GM21786 (cell line): Measurements from ENCODE around the gene UFSP1.
A peak's percentile ranks its signal among the peaks of the same experiment; 100 is the strongest.

ENCODE experiments used
- ATAC-seq: cut with Tn5 transposase; IDR thresholded peaks from one replicate; pipeline ENCODE4 v1.9.1; 2021; ENCODE audit not compliant: unreplicated experiment

UFSP1 gene

GRCh38 chr7:100882785-100883526, 6.6 kb downstream of the UFSP1 start:
- no peak for ATAC-seq

GRCh38 chr7:100882201-100882600, 7.3 kb downstream of the UFSP1 start:
- ATAC-seq = no peak

DNA sequence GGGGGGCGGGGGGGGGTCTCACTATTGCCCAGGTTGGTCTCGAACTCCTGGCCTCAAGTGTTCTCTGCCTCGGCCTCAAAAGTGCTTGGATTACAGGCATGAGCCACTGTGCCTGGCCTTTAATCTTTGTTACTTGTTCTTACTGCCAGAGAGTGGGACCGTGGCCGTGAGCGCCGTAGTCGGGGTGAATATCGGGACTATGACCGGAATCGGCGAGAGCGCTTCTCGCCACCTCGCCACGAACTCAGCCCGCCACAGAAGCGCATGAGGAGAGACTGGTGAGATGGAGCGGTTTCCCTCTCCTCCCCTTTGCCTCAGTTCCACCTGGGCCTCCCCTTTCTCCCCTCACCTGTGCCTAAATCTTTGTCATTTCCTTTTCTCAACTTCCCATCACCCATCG, 8.4 kb downstream of the UFSP1 start:
- ATAC-seq = no peak

- no peak for ATAC-seq
Measured at GRCh38 chr7:100880645-100881044, 8.9 kb downstream of the UFSP1 start.

DNA sequence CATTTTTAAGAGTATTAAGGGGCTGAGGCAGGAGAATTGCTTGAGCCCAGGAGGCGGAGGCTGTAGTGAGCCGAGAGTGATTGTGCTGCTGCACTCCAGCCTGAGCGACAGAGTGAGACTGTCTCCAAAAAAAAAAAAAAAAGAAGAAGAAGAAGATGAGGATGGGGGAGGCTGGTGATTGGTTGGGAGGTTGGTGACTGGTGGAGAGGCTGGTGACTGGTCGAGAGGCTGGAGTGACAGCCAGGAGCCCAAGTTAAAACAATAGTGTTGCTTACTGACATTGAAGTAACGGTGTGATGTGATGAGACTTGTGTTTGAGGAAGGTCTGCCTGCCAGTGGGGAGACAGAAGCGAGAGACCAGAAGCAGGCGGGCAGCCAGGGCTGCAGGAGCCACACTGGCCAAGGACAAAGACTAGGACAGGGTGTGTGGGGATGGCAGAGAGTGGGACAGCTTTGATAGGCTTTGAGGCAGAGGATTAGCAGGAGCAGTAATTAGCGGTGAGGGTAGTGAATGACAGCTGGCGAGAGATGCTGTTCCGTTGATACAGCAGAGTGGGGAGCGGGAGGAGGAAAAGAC, 9.7 kb downstream of the UFSP1 start:
- no peak for ATAC-seq

- no peak for ATAC-seq
Measured at GRCh38 chr7:100878685-100879084, 10.8 kb downstream of the UFSP1 start.

DNA sequence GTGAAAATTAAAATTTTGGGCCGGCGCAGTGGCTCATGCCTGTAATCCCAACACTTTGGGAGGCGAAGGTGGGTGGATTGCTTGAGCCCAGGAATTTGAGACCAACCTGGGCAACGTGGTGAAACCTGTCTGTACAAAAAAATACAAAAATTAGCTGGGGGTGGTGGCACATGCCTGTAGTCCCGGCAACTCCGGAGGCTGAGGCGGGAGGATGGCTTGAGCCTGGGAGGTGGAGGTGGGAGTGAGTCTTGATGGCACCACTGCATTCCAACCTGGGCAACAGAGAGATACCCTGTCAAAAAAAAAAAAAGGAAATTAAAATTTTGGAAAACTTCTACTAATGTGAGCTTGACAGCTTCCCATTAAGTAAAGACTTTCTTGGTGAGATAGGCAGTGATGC, 11.5 kb downstream of the UFSP1 start:
- no peak for ATAC-seq

DNA sequence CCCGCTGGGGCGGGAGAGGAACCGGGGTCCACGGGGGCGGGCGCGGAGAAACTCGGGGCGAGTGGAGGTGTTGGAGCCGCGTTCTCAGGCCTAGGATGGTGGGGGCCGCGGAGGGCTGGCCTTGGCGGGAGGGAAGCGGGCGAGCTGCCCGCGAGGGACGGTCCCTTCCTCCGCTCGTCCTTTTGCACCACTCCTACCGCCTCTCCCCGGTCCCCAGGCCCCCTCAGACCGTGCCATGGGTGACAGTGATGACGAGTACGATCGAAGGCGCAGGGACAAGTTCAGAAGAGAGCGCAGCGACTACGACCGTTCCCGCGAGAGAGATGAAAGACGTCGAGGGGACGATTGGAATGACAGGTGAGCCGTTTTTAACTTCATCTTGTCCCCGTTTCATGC, 14.2 kb downstream of the UFSP1 start:
- ATAC-seq = peak; percentile 27

- peak; percentile 91 for ATAC-seq
Measured at GRCh38 chr7:100874577-100875355, 14.7 kb downstream of the UFSP1 start, which contains the start of gene SRRT. Gene SRRT, plus strand, starts transcription at chr7:100875103. Its CDS starts 488 bp downstream, at chr7:100875591.

DNA sequence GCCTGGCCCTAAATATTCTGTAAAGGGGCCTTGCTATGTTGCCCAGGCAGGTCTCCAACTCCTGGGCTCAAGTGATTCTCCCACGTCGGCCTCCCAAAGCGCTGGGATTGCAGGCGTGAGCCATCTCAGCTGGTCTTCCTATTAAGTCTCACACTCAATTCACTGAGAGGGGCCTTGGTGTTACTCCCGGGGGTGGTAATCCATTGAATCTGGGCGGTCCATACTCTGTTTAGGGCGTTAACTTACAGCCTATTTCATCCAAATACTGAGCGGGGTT, 15.3 kb downstream of the UFSP1 start:
- ATAC-seq = no peak

DNA sequence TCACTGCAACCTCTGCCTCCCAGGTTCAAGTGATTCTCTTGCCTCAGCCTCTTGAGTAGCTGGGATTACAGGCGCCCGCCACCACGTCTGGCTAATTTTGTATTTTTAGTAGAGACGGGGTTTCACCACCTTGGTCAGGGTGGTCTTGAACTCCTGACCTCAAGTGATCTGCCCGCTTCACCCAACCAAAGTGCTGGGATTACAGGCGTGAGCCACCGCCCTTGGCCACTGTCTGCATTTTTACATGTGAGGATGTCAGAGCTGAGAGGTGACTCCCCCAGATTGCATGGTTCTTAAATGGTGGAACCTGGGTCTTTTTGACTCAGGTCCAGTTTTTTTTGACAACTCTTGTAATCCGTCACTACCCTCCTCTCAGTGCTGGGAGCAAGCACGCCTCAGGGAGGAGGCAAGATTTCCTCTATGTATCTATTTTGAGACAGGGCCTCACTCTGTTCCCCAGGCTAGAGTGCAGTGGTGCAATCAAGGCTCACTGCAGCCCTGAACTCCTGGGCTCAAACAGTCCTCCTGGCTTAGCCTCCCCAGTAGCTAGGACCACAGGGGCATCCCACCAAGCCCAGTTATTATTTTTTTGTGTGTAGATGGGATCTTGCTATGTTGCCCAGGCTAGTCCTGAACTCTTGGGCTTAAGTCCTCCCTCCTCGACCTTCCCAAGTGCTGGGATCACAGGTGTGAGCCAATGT, 15.8 kb downstream of the UFSP1 start:
- ATAC-seq = no peak

DNA sequence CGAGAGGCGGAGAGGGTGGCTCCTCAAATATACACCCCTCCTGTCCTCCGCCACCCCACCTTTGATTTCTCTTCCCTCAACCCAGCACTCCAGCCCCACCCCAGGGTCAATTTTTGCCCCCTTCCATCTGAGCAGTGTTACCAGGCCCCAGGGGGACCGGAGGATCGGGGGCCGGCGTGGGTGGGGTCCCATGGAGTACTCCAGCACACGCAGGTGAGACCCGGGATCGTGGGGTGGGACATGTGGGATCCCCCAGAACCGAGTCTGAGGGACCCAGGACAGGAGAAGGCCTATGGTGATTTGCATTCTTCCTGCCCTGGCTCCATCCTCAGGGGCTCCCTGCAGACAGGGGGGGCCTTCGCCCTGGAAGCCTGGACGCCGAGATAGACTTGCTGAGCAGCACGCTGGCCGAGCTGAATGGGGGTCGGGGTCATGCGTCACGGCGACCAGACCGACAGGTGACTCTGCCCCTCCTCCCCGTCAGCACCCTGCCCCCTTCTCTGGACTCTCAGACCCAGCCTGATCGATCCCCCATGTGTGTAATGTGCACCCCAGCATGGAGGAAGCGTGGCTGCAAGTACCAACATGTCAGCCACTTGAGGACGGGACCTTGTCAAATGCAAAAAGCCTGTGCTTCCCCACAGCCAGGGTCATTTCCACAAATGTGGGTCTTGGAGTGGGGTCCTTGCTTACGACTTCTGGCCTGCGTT, 21.6 kb downstream of the UFSP1 start:
- ATAC-seq = no peak

- ATAC-seq = peak; percentile 51
Measured at GRCh38 chr7:100867040-100867775, 22.3 kb downstream of the UFSP1 start, which contains the start of gene TRIP6. Gene TRIP6, plus strand, starts transcription at chr7:100867387. Its CDS starts 111 bp downstream, at chr7:100867498.

- no peak for ATAC-seq
Measured at GRCh38 chr7:100866729-100867039, 22.8 kb downstream of the UFSP1 start.

DNA sequence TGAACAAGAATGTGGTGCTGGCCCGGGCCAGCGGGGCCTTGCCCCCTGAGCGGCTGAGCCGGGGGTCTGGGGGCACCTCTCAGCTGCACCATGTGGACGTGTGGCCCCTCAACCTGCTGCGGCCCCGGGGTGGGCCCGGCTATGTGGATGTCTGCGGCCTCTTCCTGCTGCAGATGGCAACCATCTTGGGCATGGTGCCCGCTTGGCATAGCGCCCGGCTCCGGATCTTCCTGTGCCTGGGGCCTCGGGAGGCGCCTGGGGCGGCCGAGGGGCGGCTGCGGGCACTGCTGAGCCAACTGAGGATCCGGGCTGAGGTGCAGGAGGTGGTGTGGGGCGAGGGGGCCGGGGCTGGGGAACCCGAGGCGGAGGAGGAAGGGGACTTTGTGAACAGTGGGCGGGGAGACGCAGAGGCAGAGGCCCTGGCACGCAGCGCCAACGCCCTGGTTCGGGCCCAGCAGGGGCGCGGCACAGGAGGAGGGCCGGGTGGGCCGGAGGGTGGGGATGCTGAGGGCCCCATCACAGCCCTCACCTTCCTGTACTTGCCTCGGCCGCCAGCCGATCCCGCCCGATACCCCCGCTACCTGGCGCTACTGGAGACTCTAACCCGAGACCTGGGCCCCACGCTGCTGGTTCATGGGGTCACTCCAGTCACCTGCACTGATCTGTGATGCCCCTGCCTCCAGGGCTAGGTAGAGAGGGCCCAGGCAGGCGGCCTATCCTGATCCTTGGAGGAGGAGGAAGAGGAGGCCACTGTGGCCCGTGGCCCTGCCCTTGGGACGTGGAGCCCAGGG, 23.4 kb downstream of the UFSP1 start:
- no peak for ATAC-seq

- no peak for ATAC-seq
Measured at GRCh38 chr7:100865372-100865911, 24.1 kb downstream of the UFSP1 start.

- ATAC-seq = no peak
Measured at GRCh38 chr7:100864263-100864845, 25.2 kb downstream of the UFSP1 start.

DNA sequence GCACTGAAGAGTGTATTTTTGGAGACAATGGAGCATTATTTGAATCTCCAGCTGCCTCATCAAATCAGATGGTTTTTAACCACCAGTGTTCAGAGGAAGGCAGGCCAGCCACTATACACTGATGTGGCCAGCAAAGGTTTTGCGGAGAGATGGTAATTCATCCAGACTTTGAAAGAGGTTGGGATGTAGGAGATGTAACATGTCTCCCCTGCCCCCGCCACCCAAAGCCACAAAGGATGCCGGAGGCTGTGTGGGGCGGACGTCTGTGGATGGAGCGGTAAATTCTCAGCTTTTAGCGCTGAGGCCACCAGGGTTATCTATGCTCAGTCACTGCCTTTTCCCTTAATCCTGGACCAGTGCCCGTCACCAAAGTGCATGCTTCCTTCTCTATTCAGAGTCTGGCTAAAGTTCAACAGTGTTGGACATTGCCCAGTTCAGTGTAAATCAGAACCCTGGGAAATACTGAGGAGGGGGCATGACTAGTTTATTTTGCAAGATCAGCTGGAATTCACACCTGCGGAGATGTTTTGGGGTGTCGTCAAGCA, 26.0 kb downstream of the UFSP1 start:
- no peak for ATAC-seq

- ATAC-seq = no peak
Measured at GRCh38 chr7:100861616-100861985, 27.9 kb downstream of the UFSP1 start.
